HEK293 (cell line): ENCODE results near the gene EIF4H.

Source experiments
- CTCF ChIA-PET: fragments of 350-600 bp; formaldehyde crosslinking; extraction: SDS; loops from one replicate; lab custom pipeline; 2021; ENCODE audit warnings: antibody characterized with exemption; lab: Yijun Ruan, JAX
- POLR2A ChIA-PET: fragments of 300-600 bp; formaldehyde crosslinking; extraction: SDS; loops from one replicate; lab custom pipeline; 2020; ENCODE audit warnings: antibody characterized with exemption, inconsistent platforms; lab: Yijun Ruan, JAX
- H3K27ac ChIP-seq: fragments of 200-500 bp; sonication (Bioruptor generic); 2 replicates; pipeline ENCODE4 v1.5.1; 2014; ENCODE audit warnings: low read depth, low read length, control low read depth, inconsistent platforms; ENCODE audit errors: extremely low read depth
- H3K36me3 ChIP-seq, 2 experiments: fragments of 200-500 bp in 1 of 2; sonication (Bioruptor generic) in 1 of 2; 1 replicate in 1 of 2; 2 replicates in 1 of 2; pipeline ENCODE4 v1.5.1; 2014 to 2017; ENCODE audit warnings: inconsistent platforms in 2 of 2, low read length in 2 of 2; ENCODE audit not compliant: control insufficient read depth in 2 of 2, insufficient read depth in 1 of 2
- H3K4me1 ChIP-seq: fragments of 200-500 bp; sonication (Bioruptor generic); 2 replicates; pipeline ENCODE4 v1.5.1; 2014; ENCODE audit warnings: mild to moderate bottlenecking, low read length, inconsistent platforms; ENCODE audit not compliant: control insufficient read depth, insufficient read depth
- H3K4me3 ChIP-seq: 2 replicates; pipeline ENCODE4 v1.5.1; 2011; ENCODE audit warnings: low read depth, mild to moderate bottlenecking, control low read depth, low read length, moderate library complexity
- H3K9me3 ChIP-seq: fragments of 200-500 bp; sonication (Bioruptor generic); 2 replicates; pipeline ENCODE4 v1.5.1; 2014; ENCODE audit warnings: low read depth, low read length, inconsistent platforms; ENCODE audit not compliant: control insufficient read depth, insufficient read depth
- BCL11A ChIP-seq: fragments of 450-650 bp; formaldehyde crosslinking; IDR thresholded peaks from 2 replicates; pipeline ENCODE4 v1.5.1; 2016; ENCODE audit warnings: low read depth, missing biosample characterization, missing genetic modification characterization
- KLF16 ChIP-seq: fragments of 450-650 bp; formaldehyde crosslinking; IDR thresholded peaks from 2 replicates; pipeline ENCODE4 v1.5.1; 2017; ENCODE audit warnings: missing biosample characterization, missing genetic modification characterization
- MEIS1 ChIP-seq: sonication (generic); formaldehyde crosslinking; IDR thresholded peaks from 2 replicates; pipeline ENCODE4 v1.8.1; 2022; ENCODE audit warnings: missing genetic modification reagents, mild to moderate bottlenecking, borderline replicate concordance
- OSR2 ChIP-seq: fragments of 450-650 bp; formaldehyde crosslinking; IDR thresholded peaks from 2 replicates; pipeline ENCODE4 v1.5.1; 2016; ENCODE audit warnings: missing biosample characterization, missing genetic modification characterization
- SETDB1 ChIP-seq: IDR thresholded peaks from one replicate; pipeline ENCODE4 v1.6.1; 2017; ENCODE audit warnings: mild to moderate bottlenecking, low read length, moderate library complexity, mixed read lengths; ENCODE audit not compliant: insufficient read length
- YY1 ChIP-seq: fragments of 450-650 bp; formaldehyde crosslinking; IDR thresholded peaks from 2 replicates; pipeline ENCODE4 v1.5.1; 2018; ENCODE audit warnings: missing biosample characterization, missing genetic modification characterization
- ZEB2 ChIP-seq: fragments of 450-650 bp; formaldehyde crosslinking; IDR thresholded peaks from 2 replicates; pipeline ENCODE4 v1.5.1; 2016; ENCODE audit warnings: missing biosample characterization, missing genetic modification characterization
- ZNF132 ChIP-seq: fragments of 450-650 bp; formaldehyde crosslinking; IDR thresholded peaks from 2 replicates; pipeline ENCODE4 v1.5.1; 2017; ENCODE audit warnings: missing biosample characterization, missing genetic modification characterization, borderline replicate concordance
- ZNF175 ChIP-seq: fragments of 450-650 bp; formaldehyde crosslinking; IDR thresholded peaks from 2 replicates; pipeline ENCODE4 v1.5.1; 2016; ENCODE audit warnings: missing biosample characterization, missing genetic modification characterization
- ZNF311 ChIP-seq: fragments of 450-650 bp; formaldehyde crosslinking; IDR thresholded peaks from 2 replicates; pipeline ENCODE4 v1.5.1; 2017; ENCODE audit warnings: missing biosample characterization, missing genetic modification characterization, borderline replicate concordance
- ZNF473 ChIP-seq: fragments of 450-650 bp; formaldehyde crosslinking; IDR thresholded peaks from 2 replicates; pipeline ENCODE4 v1.5.1; 2017; ENCODE audit warnings: missing biosample characterization, missing genetic modification characterization
- ZNF596 ChIP-seq: fragments of 450-650 bp; IDR thresholded peaks from 2 replicates; pipeline ENCODE4 v1.5.0; 2018; ENCODE audit warnings: missing biosample characterization, mild to moderate bottlenecking, missing genetic modification characterization, moderate library complexity
- ZNF623 ChIP-seq: fragments of 450-650 bp; formaldehyde crosslinking; IDR thresholded peaks from 2 replicates; pipeline ENCODE4 v1.5.1; 2016; ENCODE audit warnings: missing biosample characterization, missing genetic modification characterization
- ZNF658 ChIP-seq: fragments of 450-650 bp; formaldehyde crosslinking; IDR thresholded peaks from 2 replicates; pipeline ENCODE4; 2016; ENCODE audit warnings: missing biosample characterization, missing genetic modification characterization
- ZNF670 ChIP-seq: fragments of 450-650 bp; formaldehyde crosslinking; IDR thresholded peaks from 2 replicates; pipeline ENCODE4 v1.5.1; 2016; ENCODE audit warnings: missing biosample characterization, missing genetic modification characterization, low read depth
- ZNF768 ChIP-seq: fragments of 450-650 bp; formaldehyde crosslinking; IDR thresholded peaks from 2 replicates; pipeline ENCODE4 v1.5.1; 2018; ENCODE audit warnings: missing biosample characterization, mild to moderate bottlenecking, missing genetic modification characterization
- ZNF777 ChIP-seq: fragments of 450-650 bp; formaldehyde crosslinking; IDR thresholded peaks from 2 replicates; pipeline ENCODE4 v1.5.1; 2017; ENCODE audit warnings: missing biosample characterization, missing genetic modification characterization, borderline replicate concordance
- TF ChIP-seq, protein P1 (sequence below): fragments of 450-650 bp; formaldehyde crosslinking; IDR thresholded peaks from 2 replicates; pipeline ENCODE4 v1.5.1; 2016; ENCODE audit warnings: missing biosample characterization, missing genetic modification characterization
- TF ChIP-seq, protein P2 (sequence below): fragments of 450-650 bp; formaldehyde crosslinking; IDR thresholded peaks from 2 replicates; pipeline ENCODE4 v1.5.1; 2017; ENCODE audit warnings: missing biosample characterization, missing genetic modification characterization
- TF ChIP-seq, protein P3 (sequence below): fragments of 450-650 bp; formaldehyde crosslinking; IDR thresholded peaks from 2 replicates; pipeline ENCODE4 v1.5.1; 2016; ENCODE audit warnings: missing biosample characterization, missing genetic modification characterization

EIF4H gene

DNA sequence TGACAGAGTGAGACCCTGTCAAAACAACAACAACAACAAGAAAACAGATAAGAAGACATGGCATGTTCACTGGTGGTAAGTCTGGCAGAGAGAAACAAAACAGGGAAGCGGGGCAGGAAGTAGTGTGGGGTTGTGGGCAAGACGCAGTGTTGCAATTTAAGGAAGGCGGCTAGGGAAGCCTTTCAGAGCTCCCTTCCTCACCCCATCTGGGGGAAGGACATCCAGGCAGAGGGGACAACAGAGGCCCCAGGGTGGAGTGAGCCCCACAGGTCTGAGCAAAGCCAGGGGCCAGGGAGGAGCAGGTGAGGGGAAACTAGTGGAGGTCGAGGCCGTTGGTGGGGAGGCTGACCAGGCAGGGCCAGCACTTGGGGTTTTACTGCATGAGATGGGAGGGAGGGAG, 52.5 kb downstream of the EIF4H start:
- no peak overlapping the region for H3K4me3 ChIP-seq
- no peaks in the 10 kb centered on the region for H3K4me1 ChIP-seq
- ChIA-PET CTCF (interaction anchor here (0.7 to 1.3 kb wide), 2 partner anchors 20 to 293 kb away, joined by 3 to 5 read pairs; no protein-coding TSS in a partner anchor), POLR2A (interaction anchor here (0.7 kb wide), 2 partner anchors 158 to 347 kb away, joined by 3 to 4 read pairs; no protein-coding TSS in a partner anchor)
- H3K36me3 ChIP-seq = peaks cover 24 to 50% of the 10 kb centered on the region in 2 experiments
- H3K9me3 ChIP-seq = no peaks in the 10 kb centered on the region
- H3K27ac ChIP-seq = no peak overlapping the region
- TF ChIP-seq BCL11A (tag by site-specific recombination) (no peak), ZNF658 (no peak), KLF16 (tag by site-specific recombination) (no peak), ZNF132 (tag by site-specific recombination) (no peak), ZNF777 (tag by site-specific recombination) (no peak), ZNF311 (tag by site-specific recombination) (no peak), ZNF670 (tag by site-specific recombination) (no peak), YY1 (no peak), ZNF473 (tag by site-specific recombination) (no peak), ZNF768 (no peak), ZNF175 (tag by site-specific recombination) (no peak), ZNF596 (no peak), OSR2 (tag by site-specific recombination) (no peak), MEIS1 (CRISPR knock-in tag) (no peak), SETDB1 (no peak), ZNF623 (tag by site-specific recombination) (no peak), ZEB2 (tag by site-specific recombination) (no peak)
- TF ChIP-seq, protein P1, sequence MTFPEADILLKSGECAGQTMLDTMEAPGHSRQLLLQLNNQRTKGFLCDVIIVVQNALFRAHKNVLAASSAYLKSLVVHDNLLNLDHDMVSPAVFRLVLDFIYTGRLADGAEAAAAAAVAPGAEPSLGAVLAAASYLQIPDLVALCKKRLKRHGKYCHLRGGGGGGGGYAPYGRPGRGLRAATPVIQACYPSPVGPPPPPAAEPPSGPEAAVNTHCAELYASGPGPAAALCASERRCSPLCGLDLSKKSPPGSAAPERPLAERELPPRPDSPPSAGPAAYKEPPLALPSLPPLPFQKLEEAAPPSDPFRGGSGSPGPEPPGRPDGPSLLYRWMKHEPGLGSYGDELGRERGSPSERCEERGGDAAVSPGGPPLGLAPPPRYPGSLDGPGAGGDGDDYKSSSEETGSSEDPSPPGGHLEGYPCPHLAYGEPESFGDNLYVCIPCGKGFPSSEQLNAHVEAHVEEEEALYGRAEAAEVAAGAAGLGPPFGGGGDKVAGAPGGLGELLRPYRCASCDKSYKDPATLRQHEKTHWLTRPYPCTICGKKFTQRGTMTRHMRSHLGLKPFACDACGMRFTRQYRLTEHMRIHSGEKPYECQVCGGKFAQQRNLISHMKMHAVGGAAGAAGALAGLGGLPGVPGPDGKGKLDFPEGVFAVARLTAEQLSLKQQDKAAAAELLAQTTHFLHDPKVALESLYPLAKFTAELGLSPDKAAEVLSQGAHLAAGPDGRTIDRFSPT (tag by site-specific recombination) = no peak
- TF ChIP-seq, protein P2, sequence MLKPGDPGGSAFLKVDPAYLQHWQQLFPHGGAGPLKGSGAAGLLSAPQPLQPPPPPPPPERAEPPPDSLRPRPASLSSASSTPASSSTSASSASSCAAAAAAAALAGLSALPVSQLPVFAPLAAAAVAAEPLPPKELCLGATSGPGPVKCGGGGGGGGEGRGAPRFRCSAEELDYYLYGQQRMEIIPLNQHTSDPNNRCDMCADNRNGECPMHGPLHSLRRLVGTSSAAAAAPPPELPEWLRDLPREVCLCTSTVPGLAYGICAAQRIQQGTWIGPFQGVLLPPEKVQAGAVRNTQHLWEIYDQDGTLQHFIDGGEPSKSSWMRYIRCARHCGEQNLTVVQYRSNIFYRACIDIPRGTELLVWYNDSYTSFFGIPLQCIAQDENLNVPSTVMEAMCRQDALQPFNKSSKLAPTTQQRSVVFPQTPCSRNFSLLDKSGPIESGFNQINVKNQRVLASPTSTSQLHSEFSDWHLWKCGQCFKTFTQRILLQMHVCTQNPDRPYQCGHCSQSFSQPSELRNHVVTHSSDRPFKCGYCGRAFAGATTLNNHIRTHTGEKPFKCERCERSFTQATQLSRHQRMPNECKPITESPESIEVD (tag by site-specific recombination) = no peak
- TF ChIP-seq, protein P3, sequence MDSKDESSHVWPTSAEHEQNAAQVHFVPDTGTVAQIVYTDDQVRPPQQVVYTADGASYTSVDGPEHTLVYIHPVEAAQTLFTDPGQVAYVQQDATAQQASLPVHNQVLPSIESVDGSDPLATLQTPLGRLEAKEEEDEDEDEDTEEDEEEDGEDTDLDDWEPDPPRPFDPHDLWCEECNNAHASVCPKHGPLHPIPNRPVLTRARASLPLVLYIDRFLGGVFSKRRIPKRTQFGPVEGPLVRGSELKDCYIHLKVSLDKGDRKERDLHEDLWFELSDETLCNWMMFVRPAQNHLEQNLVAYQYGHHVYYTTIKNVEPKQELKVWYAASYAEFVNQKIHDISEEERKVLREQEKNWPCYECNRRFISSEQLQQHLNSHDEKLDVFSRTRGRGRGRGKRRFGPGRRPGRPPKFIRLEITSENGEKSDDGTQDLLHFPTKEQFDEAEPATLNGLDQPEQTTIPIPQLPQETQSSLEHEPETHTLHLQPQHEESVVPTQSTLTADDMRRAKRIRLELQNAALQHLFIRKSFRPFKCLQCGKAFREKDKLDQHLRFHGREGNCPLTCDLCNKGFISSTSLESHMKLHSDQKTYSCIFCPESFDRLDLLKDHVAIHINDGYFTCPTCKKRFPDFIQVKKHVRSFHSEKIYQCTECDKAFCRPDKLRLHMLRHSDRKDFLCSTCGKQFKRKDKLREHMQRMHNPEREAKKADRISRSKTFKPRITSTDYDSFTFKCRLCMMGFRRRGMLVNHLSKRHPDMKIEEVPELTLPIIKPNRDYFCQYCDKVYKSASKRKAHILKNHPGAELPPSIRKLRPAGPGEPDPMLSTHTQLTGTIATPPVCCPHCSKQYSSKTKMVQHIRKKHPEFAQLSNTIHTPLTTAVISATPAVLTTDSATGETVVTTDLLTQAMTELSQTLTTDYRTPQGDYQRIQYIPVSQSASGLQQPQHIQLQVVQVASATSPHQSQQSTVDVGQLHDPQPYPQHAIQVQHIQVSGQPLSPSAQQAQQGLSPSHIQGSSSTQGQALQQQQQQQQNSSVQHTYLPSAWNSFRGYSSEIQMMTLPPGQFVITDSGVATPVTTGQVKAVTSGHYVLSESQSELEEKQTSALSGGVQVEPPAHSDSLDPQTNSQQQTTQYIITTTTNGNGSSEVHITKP (tag by site-specific recombination) = no peak
- TF ChIP-seq, all 188 proteins: peak for 0
